ENCODE data around the gene RPL38.

The RPL38 gene

DNA sequence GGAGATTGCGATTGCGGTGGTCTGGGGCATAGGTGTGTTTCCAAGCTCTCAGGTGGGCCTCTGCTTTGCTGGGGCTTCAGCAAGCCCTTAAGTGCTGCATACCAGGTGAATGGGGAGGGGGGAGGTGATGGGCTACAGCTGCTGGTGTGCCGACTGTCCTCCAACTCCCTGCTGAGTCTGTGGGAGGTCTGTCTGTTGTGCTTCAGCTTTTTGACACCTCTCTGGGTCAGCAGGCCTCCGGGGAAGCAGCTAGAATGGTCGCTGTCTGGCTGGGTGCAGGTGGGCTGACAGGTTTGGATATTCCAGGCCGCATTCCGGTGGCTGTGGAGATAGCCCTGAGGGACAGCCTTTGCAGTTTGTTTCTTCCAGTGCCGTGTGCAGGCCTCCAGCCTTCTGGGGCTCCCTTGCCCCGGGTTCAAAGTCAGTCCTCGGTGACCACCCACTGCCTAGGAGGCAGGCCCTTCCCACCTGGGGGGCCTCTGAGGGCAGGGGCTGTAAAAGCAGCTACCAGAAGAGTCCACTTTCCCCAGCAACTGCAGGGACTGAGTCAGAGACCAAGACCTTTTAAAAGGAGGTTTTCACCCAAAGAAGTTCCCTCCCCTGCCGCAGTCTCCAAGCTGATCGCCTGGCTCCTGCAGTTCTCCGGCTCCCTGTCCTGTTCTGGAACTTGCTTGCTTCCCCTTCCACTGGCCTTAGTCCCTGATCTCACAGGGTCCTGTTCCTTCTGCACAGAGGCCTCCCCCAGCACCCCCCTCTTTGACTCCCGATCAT is 7.8 kb downstream of the RPL38 start:
- no peak for ATAC-seq

DNA sequence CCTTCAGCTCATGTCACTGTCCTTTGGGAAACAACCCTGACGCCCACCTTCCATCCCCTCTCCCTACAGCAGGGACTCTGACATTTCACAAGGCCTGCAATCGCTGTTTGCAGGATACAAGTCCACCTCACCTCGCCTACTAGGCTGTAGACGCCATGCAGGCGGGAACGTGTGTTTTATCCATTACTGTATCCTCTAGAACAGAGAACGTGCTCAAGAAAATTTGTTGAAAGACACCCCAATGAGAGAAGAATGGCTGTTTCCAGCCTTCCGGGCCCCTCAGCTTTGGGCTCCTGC is 8.4 kb downstream of the RPL38 start:
- ATAC-seq, result no peak

DNA sequence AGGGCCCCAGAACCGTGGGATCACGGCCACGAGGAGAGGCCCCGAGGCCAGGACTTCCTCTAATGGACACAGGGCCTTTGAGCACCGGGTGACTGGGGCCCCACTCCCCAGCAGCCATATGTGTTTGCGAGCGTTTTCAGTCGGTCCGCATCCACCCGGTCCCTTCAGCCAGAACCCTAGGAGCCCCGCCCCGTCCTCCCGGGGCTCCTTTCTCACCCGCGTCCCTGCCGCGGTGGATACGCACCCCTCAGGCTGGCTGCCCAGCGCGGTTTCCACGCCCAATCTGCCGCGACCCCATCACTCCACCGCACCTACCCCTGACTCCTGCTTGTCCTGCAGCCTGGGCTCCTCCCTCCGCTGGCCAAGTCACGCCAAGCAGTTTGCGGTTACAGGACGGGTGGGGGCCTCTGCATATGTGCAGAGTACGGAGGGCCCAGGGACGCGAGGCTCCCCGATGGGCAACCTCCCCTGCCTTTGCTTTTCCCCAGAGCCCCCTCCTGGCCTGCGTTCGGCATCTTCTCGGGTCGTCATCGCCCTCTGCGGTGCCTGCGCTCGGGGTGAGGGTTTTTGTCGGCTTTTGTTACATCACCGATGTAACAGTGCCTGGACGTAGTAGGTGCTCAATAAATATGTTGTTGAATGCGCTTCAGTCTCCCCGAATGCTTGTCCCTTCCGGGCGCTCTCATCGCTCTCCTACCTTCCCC is 8.9 kb downstream of the RPL38 start:
- ATAC-seq, result peak in 1 of 2 donors; percentile 3

DNA sequence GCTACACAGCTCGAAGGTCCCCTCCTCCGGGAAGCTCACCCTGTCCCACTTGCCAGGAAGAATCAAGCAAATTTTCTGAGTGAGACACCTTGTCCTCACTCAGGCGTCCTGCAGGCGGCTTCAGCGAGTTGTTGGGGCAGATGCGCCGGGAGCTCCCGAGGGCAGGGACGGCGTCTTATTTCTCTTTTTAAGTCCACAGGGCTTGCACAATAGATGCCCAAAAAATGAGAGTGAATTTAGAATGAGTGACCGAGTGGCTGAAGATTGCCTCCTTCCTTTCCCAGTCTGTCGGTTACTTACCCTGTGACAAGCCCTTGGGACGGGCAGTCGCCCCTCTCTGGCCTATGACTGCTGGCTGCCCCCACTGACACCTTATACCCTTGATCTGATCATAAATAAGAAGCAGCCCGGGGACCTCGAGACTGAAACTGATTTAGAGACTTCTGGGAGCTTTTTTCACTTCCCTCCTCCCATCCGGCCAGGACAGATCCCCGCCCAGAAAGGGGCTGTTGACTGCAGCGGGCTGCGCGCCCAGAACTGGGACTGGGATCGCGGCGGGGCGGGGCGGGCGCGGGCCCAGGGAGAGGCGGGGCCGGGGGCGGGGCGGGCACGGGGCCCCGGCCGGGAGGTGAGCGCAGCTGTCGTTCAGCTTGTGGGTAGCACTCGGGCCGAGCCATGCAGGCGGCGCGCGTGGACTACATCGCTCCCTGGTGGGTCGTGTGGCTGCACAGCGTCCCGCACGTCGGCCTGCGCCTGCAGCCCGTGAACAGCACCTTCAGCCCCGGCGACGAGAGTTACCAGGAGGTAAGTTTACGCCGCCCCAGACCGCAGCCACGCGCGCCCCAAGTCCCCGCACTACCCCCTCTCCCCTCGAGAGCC is 9.7 kb downstream of the RPL38 start, which contains the start of gene TTYH2:
TTYH2 (plus strand) TSS at position 659 of the 879 bp plus-strand sequence; CDS start at position 676, 17 bp downstream.
- peak; percentile 67 to 68 for ATAC-seq

DNA sequence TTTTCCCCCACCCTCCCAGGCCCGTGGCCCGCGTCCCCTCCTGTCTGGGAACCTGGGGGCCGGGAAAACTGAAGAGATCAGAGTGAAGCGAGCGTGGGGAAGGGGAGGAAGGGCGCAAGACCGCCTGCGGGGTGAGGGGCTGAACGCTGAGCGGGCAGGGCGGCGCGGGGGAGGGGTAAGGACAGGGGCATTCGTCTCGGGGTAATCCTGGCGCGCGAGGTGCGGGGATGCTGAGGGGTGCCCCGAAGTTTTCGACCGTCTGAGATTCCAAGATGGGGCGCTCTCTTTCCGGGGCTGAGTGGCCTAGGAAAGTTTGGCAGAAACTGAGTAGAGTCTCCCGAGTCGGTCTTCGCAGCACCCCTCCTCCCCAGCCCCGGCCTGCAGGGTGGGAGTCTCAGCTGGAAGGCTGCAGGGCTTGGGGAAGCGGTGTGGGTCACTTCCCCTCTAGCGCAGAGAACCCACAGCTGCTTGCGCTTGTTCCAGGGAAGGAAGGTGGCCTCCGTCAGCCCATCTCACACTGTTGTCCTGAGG is 10.4 kb downstream of the RPL38 start:
- ATAC-seq, result no peak

DNA sequence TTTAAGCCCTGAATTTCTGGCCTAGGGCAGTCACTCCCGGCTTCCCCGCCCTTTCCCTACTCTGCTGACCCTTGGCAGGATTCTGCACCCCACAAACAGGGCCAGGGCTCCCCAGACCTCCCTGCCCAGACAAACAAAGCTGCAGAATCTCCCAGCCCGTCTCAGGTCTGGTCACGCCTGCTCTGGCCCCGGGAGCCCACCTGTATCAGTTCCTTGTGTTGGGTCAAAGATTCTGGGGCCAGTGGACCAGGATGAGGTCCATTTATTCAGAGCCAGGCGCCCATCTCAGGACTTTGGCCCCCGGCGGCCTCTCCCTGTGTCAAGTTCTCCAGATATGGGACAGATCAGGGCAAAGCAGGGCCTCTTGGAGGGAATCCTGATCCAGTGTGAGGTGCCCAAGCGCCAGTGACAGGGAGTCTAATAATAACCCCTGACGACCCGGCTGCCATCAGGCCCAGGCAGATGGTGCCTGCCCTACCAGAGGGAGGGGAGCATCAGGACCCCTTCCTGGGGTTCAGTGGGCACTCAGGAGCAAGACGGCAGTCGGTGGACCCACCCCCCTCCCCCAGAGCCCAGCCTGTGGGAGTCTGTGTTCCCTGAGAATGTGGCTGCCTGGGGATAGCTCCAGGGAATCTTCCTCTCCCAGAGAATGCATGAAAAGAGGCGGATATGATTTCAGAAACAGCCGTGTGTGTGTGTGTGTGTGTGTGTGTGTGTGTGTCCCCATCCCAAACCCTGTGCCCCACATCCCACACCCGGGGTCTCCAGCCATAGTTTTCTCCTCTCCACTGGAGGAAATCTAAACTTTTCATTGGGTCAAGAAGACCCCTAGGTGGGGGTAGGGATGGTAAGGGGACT is 11.2 kb downstream of the RPL38 start:
- no peak for ATAC-seq

DNA sequence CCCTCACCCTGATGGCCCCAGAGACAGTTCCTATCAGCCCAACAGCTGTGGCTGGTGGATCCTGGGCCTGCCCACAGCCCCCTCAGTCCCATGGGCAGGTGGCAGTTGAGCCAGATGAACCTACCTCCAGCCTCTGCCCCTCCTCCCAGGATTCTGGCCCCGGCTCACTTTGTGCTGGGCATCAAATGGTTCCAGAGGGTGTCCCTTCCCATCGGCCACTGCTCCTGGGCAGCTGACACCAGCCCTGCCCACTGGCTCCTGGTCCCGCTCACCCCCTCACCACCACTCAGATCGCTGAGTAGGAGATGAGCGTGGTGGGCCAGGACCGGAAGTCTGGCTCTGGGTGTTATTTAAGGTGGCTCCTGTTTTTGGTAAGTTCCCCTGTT is 11.9 kb downstream of the RPL38 start:
- ATAC-seq, result no peak

DNA sequence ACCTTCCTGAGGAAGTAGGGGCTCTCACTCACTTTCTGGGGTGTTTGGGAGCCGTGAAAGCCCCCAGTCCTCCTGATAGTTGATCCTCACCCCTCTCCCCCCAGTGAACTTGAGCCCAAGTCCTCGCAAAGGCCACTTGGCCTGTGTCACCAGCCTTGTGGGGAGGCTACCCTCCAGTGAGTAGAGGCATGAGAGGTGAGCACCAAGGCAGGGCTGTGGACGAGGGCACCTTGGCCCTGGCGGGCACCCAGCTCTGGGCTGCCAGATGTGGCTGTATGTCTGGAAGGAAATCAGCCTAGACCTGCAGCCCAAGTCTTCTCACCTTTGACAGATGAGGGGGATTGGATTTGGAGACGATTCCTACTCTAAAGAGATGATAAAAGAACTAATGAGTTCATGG is 13.0 kb downstream of the RPL38 start:
- ATAC-seq, result no peak

DNA sequence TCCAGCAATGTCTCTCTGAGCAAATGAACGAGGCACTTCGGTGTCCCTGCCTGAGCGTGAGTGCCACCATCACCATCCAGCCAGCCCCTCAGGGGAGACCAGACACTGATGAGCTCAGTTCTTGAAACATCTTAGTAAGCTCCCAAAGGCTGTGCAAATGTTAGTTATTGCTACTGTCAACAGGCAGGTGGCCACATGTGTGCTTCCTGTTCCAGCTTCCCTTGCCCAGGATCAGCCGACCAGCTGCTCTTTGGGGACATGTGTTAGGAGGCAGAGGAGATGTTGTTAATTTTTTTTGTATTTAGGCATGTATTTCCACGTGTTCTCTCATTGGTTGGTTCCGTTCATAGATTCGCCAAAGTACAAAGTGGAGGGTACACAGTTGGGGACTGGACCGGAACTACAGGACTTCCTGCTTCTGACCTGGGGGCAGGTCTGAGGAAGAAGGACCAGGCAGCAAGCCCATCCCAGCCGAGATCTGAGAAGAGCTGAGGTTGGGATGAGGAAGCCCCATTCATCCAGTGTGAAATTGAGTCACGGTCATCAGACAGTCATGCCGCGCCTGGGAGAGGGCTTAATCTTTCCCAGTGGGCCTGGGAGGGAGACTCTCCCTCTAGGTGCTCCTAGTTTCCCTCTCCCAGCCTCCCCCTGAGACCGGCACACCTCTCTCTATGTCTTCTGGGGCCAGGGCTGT is 13.7 kb downstream of the RPL38 start:
- no peak for ATAC-seq

DNA sequence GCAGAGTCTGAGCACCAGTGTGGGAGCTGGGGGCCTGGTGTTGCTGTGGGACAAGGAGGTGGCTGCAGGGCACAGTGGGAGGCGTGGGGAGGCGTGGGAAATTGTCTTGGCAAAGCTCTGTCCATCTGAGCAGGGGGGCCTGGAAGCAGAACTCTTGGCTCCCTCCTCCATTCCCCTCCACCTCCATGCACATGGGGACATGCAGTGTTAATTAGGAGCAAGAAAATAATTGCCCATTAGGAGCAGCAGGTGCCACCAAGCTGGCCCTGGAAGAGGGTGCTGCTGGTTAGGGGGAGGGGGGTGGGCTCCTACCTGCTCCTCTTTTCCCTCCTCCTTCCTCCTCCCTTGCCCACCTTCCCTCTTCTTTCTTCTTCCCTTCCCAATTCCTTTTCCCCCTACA is 14.4 kb downstream of the RPL38 start:
- ATAC-seq, result no peak

DNA sequence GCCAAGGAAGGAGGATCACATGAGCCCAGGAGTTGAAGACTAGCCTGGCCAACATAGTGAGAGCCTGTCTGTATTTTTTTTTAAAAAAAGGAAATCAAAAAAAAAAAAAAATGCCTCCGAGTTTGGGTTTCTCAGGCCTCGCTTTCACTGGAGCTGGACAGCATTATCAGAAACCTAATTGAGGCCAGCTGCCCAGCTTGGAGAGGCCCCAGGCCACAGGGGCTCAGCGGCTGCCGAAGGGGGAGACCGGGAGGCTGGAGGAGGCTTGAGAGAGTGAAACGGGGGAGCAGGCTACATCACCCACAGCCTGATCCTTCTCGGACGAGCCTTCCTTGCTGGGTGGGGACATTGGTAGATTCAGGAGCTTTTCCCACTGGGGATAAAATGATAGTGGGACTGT is 15.0 kb downstream of the RPL38 start:
- ATAC-seq, result no peak

DNA sequence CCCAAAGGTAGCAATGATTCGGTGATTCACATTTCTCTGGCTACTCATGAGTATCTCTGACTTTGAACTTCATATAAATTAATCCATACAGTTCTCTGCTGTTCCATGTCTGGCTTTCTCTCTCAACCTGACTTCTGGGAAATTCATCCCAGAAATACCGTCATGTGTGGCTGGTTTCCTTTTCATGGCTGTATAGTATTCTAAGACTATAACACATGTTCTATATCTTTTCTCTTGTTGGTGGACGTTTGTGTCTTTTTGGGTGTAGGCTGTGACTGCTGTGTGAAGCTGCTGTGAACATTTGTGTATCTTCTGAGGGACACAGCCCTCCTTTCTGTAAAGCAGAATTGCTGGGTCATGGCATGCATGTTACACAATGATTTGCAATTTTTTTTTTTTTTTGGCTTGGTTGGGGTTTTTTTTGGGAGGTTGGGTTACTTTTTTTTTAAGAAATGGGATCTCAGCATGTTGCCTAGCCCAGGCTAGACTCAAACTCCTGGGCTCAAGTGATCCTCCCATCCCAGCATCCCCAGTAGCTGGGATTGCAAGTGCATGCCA is 16.2 kb downstream of the RPL38 start:
- ATAC-seq, result no peak

DNA sequence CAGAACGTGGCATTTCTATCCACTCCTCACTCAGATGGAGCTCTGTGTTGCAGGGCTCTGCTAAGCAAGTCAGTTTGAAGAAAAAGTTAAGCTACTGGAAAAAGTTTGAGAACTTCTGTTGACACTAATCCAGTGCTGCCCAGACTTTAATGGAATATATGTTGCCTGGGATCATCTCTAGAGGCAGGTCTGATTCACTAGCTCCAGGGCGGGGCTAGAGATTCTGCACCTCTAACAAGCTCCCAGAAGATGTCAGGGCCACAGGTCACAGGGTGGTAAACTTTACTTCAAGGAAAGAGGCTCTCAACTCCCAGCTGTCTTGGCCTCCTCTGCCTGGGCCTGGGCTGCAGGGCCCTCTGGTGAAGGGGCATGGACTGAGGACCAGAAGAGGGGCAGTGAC is 16.7 kb downstream of the RPL38 start:
- ATAC-seq, result no peak

DNA sequence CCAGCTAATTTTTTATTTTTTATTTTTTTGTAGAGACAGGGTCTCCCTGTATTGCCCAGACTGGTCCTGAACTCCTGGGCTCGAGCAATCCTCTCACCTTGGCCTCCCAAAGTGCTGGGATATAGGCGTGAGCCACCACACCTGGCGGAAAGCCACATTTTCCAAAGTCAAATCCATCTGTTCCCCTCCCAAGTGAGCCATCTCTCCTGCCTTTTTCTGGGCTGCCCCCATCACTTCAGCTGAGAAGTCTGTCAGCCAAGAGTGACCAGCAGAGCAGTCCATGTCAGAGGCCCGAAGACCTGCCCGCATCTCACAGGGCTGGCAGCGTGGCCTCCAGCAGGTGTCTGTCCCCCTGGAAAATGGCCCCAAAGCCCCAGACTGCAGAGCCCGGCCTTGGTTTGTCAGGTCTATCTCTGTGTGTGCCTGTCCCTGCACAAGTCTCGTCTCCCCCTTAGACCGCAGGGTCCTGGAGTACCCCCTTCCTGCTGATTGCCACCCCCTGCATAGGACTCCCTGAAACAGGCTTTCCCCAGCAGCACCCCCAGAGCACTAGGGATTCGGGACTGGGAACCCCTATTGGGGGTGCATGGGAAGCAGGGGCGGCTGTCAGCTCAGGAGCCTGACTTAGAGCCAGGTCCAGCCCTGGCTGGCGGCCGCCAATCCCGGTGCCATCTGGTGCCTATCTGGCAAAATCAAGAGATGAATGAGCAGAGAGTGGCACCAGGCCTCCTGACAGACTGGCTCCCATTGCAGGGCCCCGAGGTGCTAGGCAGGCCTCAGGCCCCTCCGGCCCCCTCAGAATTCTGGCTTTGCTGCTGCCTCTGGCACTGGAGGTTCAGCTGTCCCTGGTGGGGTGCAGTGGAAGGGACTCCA is 17.7 kb downstream of the RPL38 start:
- ATAC-seq, result no peak

DNA sequence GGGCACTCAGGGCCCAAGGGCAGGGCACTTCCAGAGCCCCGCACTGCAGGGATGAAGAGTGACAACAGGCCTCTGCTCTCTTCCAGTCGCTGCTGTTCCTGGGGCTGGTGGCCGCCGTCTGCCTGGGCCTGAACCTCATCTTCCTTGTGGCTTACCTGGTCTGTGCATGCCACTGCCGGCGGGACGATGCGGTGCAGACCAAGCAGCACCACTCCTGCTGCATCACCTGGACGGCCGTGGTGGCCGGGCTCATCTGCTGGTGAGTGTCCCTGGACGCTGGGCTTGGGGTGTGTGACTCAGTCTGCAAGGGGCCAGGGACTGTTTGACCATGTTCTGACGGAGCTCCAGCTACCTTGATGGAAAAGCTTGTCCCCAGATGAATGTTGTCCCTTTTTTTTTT is 18.9 kb downstream of the RPL38 start:
- no peak for ATAC-seq

DNA sequence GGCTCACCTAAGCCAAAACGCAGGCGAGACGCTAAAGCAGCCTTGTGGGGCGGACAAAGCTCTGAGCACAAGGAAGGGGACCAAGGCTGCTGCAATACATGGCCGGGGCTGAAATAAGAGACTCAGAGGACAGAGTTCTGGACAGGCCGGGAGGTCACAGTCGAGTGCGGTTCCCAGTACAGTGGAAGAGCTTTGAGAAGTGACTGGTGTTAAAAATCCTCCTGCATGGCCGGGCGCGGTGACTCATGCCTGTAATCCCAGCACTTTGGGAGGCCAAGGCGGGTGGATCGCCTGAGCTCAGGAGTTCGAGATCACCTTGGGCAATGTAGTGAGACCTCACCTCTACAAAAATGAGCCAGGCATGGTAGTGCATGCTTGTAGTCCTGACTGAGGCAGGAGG is 20.4 kb downstream of the RPL38 start:
- no peak for ATAC-seq

DNA sequence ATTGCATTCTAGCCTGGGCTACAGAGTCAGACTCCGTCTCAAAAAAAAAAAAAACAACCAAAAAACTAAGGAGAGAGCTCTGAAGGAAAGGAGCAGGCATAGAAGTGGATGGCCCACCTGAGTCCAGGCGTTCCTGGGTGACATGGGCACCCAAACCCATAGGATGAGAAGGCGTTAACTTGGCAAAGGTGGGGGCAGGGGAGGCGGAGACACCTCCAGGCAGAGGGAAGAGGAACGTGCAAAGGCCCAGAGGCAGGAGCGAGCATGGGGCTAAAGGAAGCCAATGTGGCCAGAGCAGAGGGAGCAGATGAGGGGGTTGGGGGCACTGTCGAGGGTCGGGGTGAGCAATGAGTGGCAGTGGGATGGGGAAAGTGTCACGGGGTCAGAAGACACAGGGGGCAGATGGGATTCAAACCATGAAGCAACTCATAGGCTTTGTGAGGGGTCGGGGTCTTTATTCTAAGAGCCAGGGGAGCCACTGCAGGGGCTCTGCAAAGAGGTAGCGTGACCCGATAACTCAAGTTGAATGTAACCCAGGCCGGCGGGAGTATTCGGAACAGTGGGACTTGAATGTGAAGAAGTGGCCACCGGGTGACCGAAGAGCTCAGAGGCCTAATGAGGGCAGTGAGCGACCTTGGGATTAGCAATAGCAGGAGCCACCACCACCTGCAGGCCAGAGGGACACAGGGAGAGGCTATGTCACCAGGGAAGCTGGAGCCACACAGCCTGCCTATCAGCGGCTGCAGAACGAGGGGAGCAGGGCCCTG is 21.7 kb downstream of the RPL38 start:
- ATAC-seq, result no peak

DNA sequence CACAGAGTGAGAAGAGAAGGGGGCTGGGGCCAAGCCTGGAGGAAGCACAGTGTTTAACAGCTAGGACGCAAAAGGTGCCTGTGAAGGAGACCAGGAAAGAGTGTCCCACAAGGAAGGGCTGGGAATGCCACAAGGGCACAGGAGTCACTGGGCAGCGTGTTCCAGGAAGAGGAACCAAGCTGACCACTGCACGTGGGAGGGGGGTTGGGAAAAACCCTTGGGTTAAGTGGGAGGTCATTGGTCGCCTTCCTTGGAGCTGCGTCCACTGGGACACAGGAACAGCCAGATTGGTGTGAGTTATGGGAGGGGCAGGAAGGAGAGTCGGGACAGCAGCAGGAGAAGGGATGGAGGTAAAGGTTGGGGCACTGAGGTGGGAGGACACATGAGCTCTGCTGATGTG is 22.8 kb downstream of the RPL38 start:
- no peak for ATAC-seq

DNA sequence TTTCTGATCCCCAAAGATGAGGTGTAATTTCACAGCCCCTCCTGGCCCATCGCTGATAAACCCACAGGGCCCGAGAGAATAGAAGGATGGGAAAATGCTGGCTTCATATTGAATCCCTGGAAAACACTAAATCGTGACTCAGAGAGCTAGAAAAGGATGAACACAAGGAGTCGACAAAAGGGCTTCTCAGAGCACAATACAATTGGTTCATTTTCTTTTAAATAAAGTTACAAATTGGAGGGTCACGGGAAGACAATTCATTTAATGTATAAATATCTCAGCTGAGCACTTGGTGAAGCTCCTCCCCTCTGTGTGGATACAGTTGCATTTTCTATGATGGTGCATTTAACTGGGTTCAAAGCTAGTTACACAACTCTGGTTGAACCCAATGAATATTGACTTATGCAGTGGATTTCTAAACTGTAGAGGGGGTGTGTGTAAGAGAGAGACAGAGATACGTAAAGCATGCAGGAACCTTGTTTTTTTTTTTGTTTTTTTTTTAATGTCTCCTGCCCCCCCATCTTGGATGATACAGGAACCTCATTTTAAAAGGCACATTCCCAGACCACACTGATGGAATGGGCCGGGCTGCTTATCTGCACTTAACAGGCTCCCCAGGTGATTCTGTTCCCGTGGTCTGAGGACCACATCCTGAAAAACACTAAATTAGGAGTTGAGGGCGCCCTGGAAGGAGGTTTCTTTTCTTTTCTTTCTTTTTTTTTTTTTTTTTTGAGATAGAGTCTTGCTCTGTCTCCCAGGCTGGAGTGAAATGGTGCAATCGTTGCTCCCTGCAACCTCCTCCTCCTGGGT is 24.0 kb downstream of the RPL38 start:
- no peak for ATAC-seq
